OCI-LY1 (cell line): ENCODE results near the gene PRKACB.

Experiments used
- H2AFZ ChIP-seq: fragments of 200-600 bp; sonication (generic), shearing (Covaris generic); 2 replicates; pipeline ENCODE4 v1.6.0; 2014; ENCODE audit warnings: antibody characterized with exemption, mild to moderate bottlenecking, low read length
- H3F3A ChIP-seq: fragments of 200-600 bp; sonication (generic), shearing (Covaris generic); 2 replicates; pipeline ENCODE4 v1.6.0; 2014; ENCODE audit warnings: mild to moderate bottlenecking, antibody characterized with exemption, low read length, moderate library complexity; ENCODE audit not compliant: insufficient read depth
- H3K27ac ChIP-seq: fragments of 200-600 bp; sonication (generic); 2 replicates; pipeline ENCODE4 v1.5.1; 2014; ENCODE audit warnings: low read length, mixed run types, mild to moderate bottlenecking, low read depth; ENCODE audit not compliant: poor library complexity, severe bottlenecking
- H3K27me3 ChIP-seq: fragments of 200-600 bp; sonication (generic); 2 replicates; pipeline ENCODE4 v1.6.0; 2014; ENCODE audit warnings: antibody characterized with exemption, mild to moderate bottlenecking, low read length, moderate library complexity; ENCODE audit not compliant: insufficient read depth
- H3K36me3 ChIP-seq: fragments of 200-600 bp; sonication (generic); 2 replicates; pipeline ENCODE4 v1.6.1; 2014; ENCODE audit warnings: mild to moderate bottlenecking, antibody characterized with exemption, low read length, moderate library complexity, mixed read lengths; ENCODE audit not compliant: insufficient read depth
- H3K4me1 ChIP-seq: fragments of 200-600 bp; sonication (generic); 2 replicates; pipeline ENCODE4 v1.5.1; 2014; ENCODE audit warnings: mild to moderate bottlenecking, low read length, moderate library complexity; ENCODE audit not compliant: insufficient read depth, severe bottlenecking
- H3K4me2 ChIP-seq: fragments of 200-600 bp; sonication (generic), shearing (Covaris generic); 2 replicates; pipeline ENCODE4 v1.6.1; 2014; ENCODE audit warnings: low read length
- H3K4me3 ChIP-seq: fragments of 200-600 bp; sonication (generic); 2 replicates; pipeline ENCODE4 v1.5.1; 2014; ENCODE audit warnings: low read length, low read depth, mild to moderate bottlenecking, mixed read lengths; ENCODE audit not compliant: poor library complexity, severe bottlenecking
- H3K79me2 ChIP-seq: fragments of 200-600 bp; shearing (Covaris generic); 2 replicates; pipeline ENCODE4 v1.6.1; 2016; ENCODE audit warnings: mixed run types, low read length, mixed read lengths; ENCODE audit not compliant: insufficient read depth
- H3K9ac ChIP-seq: fragments of 200-600 bp; sonication (generic), shearing (Covaris generic); 2 replicates; pipeline ENCODE4 v1.6.1; 2014; ENCODE audit warnings: mild to moderate bottlenecking, low read length, mixed read lengths
- H3K9me2 ChIP-seq: fragments of 200-600 bp; sonication (generic), shearing (Covaris generic); 2 replicates; pipeline ENCODE4 v1.6.1; 2014; ENCODE audit warnings: low read depth, mild to moderate bottlenecking, low read length, mixed read lengths
- H3K9me3 ChIP-seq: fragments of 200-600 bp; shearing (Covaris generic); 2 replicates; pipeline ENCODE4 v1.6.1; 2014; ENCODE audit warnings: low read length, mixed read lengths
- H4K20me1 ChIP-seq: fragments of 200-600 bp; sonication (generic), shearing (Covaris generic); 2 replicates; pipeline ENCODE4 v1.6.0; 2016; ENCODE audit warnings: mild to moderate bottlenecking, low read length; ENCODE audit not compliant: insufficient read depth
- EZH2 ChIP-seq: fragments of 200-600 bp; sonication (generic), shearing (Covaris generic); IDR thresholded peaks from 2 replicates; pipeline ENCODE4 v1.8.0; 2017; ENCODE audit warnings: borderline replicate concordance, mixed run types, mild to moderate bottlenecking, antibody characterized with exemption, low read length, moderate library complexity, mixed read lengths
- TF ChIP-seq, protein P1 (sequence below): fragments of 200-600 bp; sonication (generic), shearing (Covaris generic); IDR thresholded peaks from 2 replicates; pipeline ENCODE4 v1.5.1; 2017; ENCODE audit warnings: mild to moderate bottlenecking, antibody characterized with exemption, low read length, moderate library complexity, mixed read lengths

PRKACB gene

DNA sequence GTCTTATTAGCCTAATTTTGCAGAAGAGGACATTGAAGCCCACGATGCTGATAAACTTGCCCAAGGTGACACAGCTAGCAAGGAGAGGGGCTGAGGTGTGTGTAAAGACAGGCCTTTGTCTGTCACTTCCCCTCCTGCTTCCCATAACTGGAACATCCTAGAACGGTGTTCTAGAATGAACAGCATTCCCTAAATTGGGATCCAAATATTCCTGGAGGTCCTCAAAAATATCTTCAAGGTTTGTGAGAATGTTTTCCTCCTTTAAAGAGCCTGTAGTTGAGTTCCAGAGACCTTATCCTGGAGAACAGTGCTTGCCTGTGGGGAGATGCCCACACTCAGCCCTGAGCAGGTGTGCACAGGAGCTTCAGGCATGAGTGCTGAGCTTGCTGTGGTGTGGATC is 115.9 kb downstream of the PRKACB start:
- Histone ChIP-seq H4K20me1 (no peaks in the 10 kb centered on the region), H3K9me3 (no peaks in the 10 kb centered on the region), H3K9ac (no peak overlapping the region), H3K36me3 (no peaks in the 10 kb centered on the region), H3K4me2 (no peak overlapping the region), H3K4me3 (no peak overlapping the region), H2AFZ (no peak overlapping the region), H3F3A (no peaks in the 10 kb centered on the region), H3K9me2 (no peaks in the 10 kb centered on the region), H3K4me1 (no peaks in the 10 kb centered on the region), H3K27me3 (no peaks in the 10 kb centered on the region), H3K27ac (no peak overlapping the region), H3K79me2 (no peaks in the 10 kb centered on the region)
- no peak for TF ChIP-seq EZH2

GRCh38 chr1:84260852-84261518 is 116.9 kb downstream of the PRKACB start:
- Histone ChIP-seq H3K79me2 (no peaks in the 10 kb centered on the region), H3K27ac (no peak overlapping the region), H3K4me1 (no peaks in the 10 kb centered on the region), H3K36me3 (no peaks in the 10 kb centered on the region), H2AFZ (no peak overlapping the region), H3K4me2 (no peak overlapping the region), H4K20me1 (no peaks in the 10 kb centered on the region), H3K27me3 (no peaks in the 10 kb centered on the region), H3K9me2 (no peaks in the 10 kb centered on the region), H3F3A (no peaks in the 10 kb centered on the region), H3K9ac (no peak overlapping the region), H3K9me3 (no peaks in the 10 kb centered on the region), H3K4me3 (no peak overlapping the region)
- TF ChIP-seq, protein P1, sequence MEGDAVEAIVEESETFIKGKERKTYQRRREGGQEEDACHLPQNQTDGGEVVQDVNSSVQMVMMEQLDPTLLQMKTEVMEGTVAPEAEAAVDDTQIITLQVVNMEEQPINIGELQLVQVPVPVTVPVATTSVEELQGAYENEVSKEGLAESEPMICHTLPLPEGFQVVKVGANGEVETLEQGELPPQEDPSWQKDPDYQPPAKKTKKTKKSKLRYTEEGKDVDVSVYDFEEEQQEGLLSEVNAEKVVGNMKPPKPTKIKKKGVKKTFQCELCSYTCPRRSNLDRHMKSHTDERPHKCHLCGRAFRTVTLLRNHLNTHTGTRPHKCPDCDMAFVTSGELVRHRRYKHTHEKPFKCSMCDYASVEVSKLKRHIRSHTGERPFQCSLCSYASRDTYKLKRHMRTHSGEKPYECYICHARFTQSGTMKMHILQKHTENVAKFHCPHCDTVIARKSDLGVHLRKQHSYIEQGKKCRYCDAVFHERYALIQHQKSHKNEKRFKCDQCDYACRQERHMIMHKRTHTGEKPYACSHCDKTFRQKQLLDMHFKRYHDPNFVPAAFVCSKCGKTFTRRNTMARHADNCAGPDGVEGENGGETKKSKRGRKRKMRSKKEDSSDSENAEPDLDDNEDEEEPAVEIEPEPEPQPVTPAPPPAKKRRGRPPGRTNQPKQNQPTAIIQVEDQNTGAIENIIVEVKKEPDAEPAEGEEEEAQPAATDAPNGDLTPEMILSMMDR, result no peak
- no peak for TF ChIP-seq EZH2

GRCh38 chr1:84264961-84265360 is 120.9 kb downstream of the PRKACB start:
- no peak for TF ChIP-seq EZH2
- TF ChIP-seq, protein P1, result no peak
- Histone ChIP-seq H3K4me1 (no peaks in the 10 kb centered on the region), H4K20me1 (no peaks in the 10 kb centered on the region), H3K27ac (no peak overlapping the region), H3K9me3 (no peaks in the 10 kb centered on the region), H3K9me2 (no peaks in the 10 kb centered on the region), H3K4me2 (no peak overlapping the region), H3K27me3 (no peaks in the 10 kb centered on the region), H3K4me3 (no peak overlapping the region), H3K36me3 (no peaks in the 10 kb centered on the region), H3K79me2 (no peaks in the 10 kb centered on the region), H2AFZ (no peak overlapping the region), H3K9ac (no peak overlapping the region), H3F3A (no peaks in the 10 kb centered on the region)

DNA sequence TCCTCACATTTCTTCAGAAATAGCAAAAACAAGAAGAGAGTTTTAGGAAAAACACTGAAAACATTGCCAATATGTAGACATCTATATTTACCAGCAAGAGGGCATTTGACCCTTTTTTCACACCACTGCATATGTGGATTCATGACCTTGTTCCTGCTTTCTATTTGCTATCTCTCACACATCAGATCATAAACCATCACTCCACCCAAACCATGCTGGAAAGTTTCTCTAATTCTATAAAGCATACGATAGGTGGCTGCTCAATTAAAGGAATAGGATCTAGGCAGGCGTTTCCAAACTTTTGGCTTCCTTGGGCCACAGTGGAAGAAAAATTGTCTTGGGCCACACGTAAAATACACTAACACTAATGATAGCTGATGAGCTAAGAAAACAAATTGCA is 121.8 kb downstream of the PRKACB start:
- Histone ChIP-seq H3K9ac (no peak overlapping the region), H3K4me1 (peaks cover 4% of the 10 kb centered on the region), H4K20me1 (no peaks in the 10 kb centered on the region), H3K9me2 (no peaks in the 10 kb centered on the region), H2AFZ (no peak overlapping the region), H3K4me2 (no peak overlapping the region), H3K9me3 (no peaks in the 10 kb centered on the region), H3F3A (no peaks in the 10 kb centered on the region), H3K79me2 (no peaks in the 10 kb centered on the region), H3K27ac (no peak overlapping the region), H3K4me3 (no peak overlapping the region), H3K27me3 (no peaks in the 10 kb centered on the region), H3K36me3 (no peaks in the 10 kb centered on the region)
- TF ChIP-seq, protein P1, result no peak
- TF ChIP-seq EZH2, result no peak
